MM.1S (cell line): ENCODE measurements around the gene UGT3A2.

Experiments
- CTCF ChIP-seq: fragments of 300-600 bp; sonication (generic); IDR thresholded peaks from 2 replicates; pipeline ENCODE4 v1.5.1; 2016; ENCODE audit warnings: antibody characterized with exemption, low read length, mixed read lengths
- EZH2phosphoT487 ChIP-seq: fragments of 300-600 bp; sonication (generic); IDR thresholded peaks from 2 replicates; pipeline ENCODE4 v1.6.1; 2018; ENCODE audit warnings: antibody characterized with exemption, low read length

GRCh38 chr5:36066001-36066539, 612 bp downstream of the UGT3A2 start:
- no peak for TF ChIP-seq CTCF
- TF ChIP-seq EZH2phosphoT487, result no peak
